ENCODE measurements around the gene RIPPLY3. TPM values are rescaled to one million over a fixed set of nuclear protein-coding genes. Genes with fewer than 3 reads are reported as not detected.

Gene RIPPLY3
- total and polyA plus RNA-seq, 2 donors (not counting 3 experiments of a cell fraction or from before 2014, with no cell fraction given), result 0.03 TPM; not detected in 1

- intact Hi-C loops (cut with micrococcal nuclease), result no loop called here
Observed at GRCh38 chr21:37043818-37044217, 37.3 kb downstream of the RIPPLY3 start.

GRCh38 chr21:37044643-37045042, 38.1 kb downstream of the RIPPLY3 start:
- POLR2A ChIA-PET, result no interaction called here
- FAIRE-seq, result no peak

More at GRCh38 chr21:37043818-37044217, 37.3 kb downstream of the RIPPLY3 start:
- Histone ChIP-seq H3K4me2 (ENCODE audit: insufficient read depth, low read length) (no peak overlapping the region), H2AFZ (ENCODE audit: low read depth, low read length) (peak overlapping the region; percentile 7), H3K9ac (replicated peaks; ENCODE audit: extremely low read depth, insufficient read depth, low read length) (no peak overlapping the region), H3K27ac (ENCODE audit: insufficient read depth, low read depth, low read length) (no peak overlapping the region), H3K9me1 (replicated peaks; ENCODE audit: control insufficient read depth, extremely low read depth, insufficient read depth, low read length) (no peaks in the 10 kb centered on the region), H3K79me2 (ENCODE audit: control insufficient read depth, insufficient read depth, low read length) (no peaks in the 10 kb centered on the region), H3K27me3 (ENCODE audit: control insufficient read depth in 2 of 2, insufficient read depth in 2 of 2, low read length in 2 of 2) (peaks cover 3 to 8% of the 10 kb centered on the region in 2 experiments), H3K4me3 (replicated peaks in 1 of 3; ENCODE audit: insufficient read depth in 1 of 3, low read depth in 1 of 3, low read length in 3 of 3) (no peak overlapping the region), H3K36me3 (ENCODE audit: control insufficient read depth in 2 of 2, extremely low read depth in 1 of 2, insufficient read depth in 2 of 2, low read length in 2 of 2) (no peaks in the 10 kb centered on the region), H3K4me1 (ENCODE audit: control insufficient read depth, extremely low read depth, insufficient read depth, low read length) (no peaks in the 10 kb centered on the region), H3K9me3 (replicated peaks; ENCODE audit: control insufficient read depth, insufficient read depth, low read length) (no peaks in the 10 kb centered on the region), H4K20me1 (replicated peaks; ENCODE audit: control insufficient read depth, extremely low read depth, insufficient read depth, low read length) (no peaks in the 10 kb centered on the region)
- dilution Hi-C loops (cut with MboI; ENCODE audit: extremely low pct_ligation_motif_present, low sequenced_read_pairs), result no loop called here
- no peak for FAIRE-seq
- no peak for DNase-seq (ENCODE audit: low read depth, low spot score)
- ChIA-PET POLR2A (no interaction called here), CTCF (no interaction called here)
- TF ChIP-seq MYC (IDR thresholded peaks at IDR 0.05; ENCODE audit: low read depth, low read length) (no peak), EZH2 (IDR thresholded peaks at IDR 0.05; ENCODE audit: borderline replicate concordance, low read depth, low read length, severe bottlenecking) (no peak)
- no TSS peak for BruUV-seq (replicated peaks)

More at GRCh38 chr21:37044643-37045042, 38.1 kb downstream of the RIPPLY3 start:
- TF ChIP-seq JUN (IDR thresholded peaks at IDR 0.05; ENCODE audit: borderline replicate concordance, insufficient read depth, insufficient read length, low read depth) (no peak), FOS (IDR thresholded peaks at IDR 0.05; ENCODE audit: borderline replicate concordance, insufficient read depth, low read length) (no peak), POLR2A (IDR thresholded peaks at IDR 0.05; ENCODE audit: low read depth, low read length) (no peak), MYC (IDR thresholded peaks at IDR 0.05; ENCODE audit: low read depth, low read length) (no peak), MAX (IDR thresholded peaks at IDR 0.05; ENCODE audit: insufficient read depth, insufficient read length) (no peak), POLR2AphosphoS5 (IDR thresholded peaks at IDR 0.05; ENCODE audit: insufficient read depth, low read depth, low read length) (no peak), EZH2 (IDR thresholded peaks at IDR 0.05; ENCODE audit: borderline replicate concordance, low read depth, low read length, severe bottlenecking) (no peak), GATA2 (IDR thresholded peaks at IDR 0.05; ENCODE audit: insufficient read depth, insufficient read length, low read depth, low read length) (no peak)
- TF ChIP-seq, protein P1, sequence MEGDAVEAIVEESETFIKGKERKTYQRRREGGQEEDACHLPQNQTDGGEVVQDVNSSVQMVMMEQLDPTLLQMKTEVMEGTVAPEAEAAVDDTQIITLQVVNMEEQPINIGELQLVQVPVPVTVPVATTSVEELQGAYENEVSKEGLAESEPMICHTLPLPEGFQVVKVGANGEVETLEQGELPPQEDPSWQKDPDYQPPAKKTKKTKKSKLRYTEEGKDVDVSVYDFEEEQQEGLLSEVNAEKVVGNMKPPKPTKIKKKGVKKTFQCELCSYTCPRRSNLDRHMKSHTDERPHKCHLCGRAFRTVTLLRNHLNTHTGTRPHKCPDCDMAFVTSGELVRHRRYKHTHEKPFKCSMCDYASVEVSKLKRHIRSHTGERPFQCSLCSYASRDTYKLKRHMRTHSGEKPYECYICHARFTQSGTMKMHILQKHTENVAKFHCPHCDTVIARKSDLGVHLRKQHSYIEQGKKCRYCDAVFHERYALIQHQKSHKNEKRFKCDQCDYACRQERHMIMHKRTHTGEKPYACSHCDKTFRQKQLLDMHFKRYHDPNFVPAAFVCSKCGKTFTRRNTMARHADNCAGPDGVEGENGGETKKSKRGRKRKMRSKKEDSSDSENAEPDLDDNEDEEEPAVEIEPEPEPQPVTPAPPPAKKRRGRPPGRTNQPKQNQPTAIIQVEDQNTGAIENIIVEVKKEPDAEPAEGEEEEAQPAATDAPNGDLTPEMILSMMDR (IDR thresholded peaks at IDR 0.05; ENCODE audit: extremely low read depth in 1 of 2, insufficient read depth in 1 of 2, low read depth in 1 of 2, low read length in 2 of 2), result no peak
- Histone ChIP-seq H3K9me1 (replicated peaks; ENCODE audit: control insufficient read depth, extremely low read depth, insufficient read depth, low read length) (no peaks in the 10 kb centered on the region), H3K27ac (ENCODE audit: insufficient read depth, low read depth, low read length) (no peak overlapping the region), H3K36me3 (ENCODE audit: control insufficient read depth in 2 of 2, extremely low read depth in 1 of 2, insufficient read depth in 2 of 2, low read length in 2 of 2) (no peaks in the 10 kb centered on the region), H3K9ac (replicated peaks; ENCODE audit: extremely low read depth, insufficient read depth, low read length) (no peak overlapping the region), H3K79me2 (ENCODE audit: control insufficient read depth, insufficient read depth, low read length) (no peaks in the 10 kb centered on the region), H3K4me2 (ENCODE audit: insufficient read depth, low read length) (no peak overlapping the region), H3K4me3 (replicated peaks in 1 of 3; ENCODE audit: insufficient read depth in 1 of 3, low read depth in 1 of 3, low read length in 3 of 3) (no peak overlapping the region), H3K27me3 (ENCODE audit: control insufficient read depth in 2 of 2, insufficient read depth in 2 of 2, low read length in 2 of 2) (peaks cover 2% of the 10 kb centered on the region in 2 experiments), H4K20me1 (replicated peaks; ENCODE audit: control insufficient read depth, extremely low read depth, insufficient read depth, low read length) (no peaks in the 10 kb centered on the region), H3K9me3 (replicated peaks; ENCODE audit: control insufficient read depth, insufficient read depth, low read length) (no peaks in the 10 kb centered on the region), H3K4me1 (ENCODE audit: control insufficient read depth, extremely low read depth, insufficient read depth, low read length) (no peaks in the 10 kb centered on the region), H2AFZ (ENCODE audit: low read depth, low read length) (no peak overlapping the region)
- CTCF ChIA-PET, result no interaction called here
- intact Hi-C loops (cut with micrococcal nuclease) (no loop called here), dilution Hi-C loops (cut with MboI; ENCODE audit: extremely low pct_ligation_motif_present, low sequenced_read_pairs) (no loop called here)
- no TSS peak for BruUV-seq (replicated peaks)
- no peak for DNase-seq (ENCODE audit: low read depth, low spot score)
